Measurements from ENCODE around the gene EIF3L.
"Not testable (repeated sequence)": the region's sequence is repeated elsewhere in the genome, so short reads cannot be mapped to it uniquely, and the experiment has no call there.

EIF3L gene

DNA sequence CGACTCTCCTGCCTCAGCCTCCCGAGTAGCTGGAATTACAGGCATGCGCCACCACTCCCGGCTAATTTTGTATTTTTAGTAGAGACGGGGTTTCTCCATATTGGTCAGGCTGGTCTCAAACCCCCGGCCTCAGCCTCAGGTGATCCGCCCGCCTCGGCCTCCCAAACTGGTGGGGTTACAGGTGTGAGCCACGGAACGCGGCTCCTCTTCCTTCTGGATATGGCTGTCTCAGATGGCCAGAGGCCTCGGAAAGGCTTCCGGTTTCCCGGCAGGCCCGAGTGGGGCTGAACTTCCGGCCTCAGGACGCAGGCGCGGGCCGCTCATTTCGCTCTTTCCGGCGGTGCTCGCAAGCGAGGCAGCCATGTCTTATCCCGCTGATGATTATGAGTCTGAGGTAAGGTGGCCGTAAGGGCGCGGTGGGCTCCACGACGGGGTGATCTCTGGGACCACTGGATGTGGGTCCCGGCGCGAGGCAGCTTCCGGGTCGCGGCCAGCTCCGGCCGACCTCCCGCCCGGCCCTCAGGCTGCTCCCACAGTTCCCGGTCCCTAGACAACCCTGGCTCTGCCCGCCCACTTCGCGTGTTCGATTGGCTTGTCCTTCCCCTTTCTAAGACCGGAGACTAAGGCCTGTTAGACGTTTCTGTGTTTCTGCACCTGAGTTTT is at the start of gene EIF3L:
TSS of gene EIF3L (plus strand) at position 331 of the 663 bp plus-strand sequence. CDS start at position 362, 31 bp downstream.
- peak; percentile 78 to 83 for DNase-seq

DNA sequence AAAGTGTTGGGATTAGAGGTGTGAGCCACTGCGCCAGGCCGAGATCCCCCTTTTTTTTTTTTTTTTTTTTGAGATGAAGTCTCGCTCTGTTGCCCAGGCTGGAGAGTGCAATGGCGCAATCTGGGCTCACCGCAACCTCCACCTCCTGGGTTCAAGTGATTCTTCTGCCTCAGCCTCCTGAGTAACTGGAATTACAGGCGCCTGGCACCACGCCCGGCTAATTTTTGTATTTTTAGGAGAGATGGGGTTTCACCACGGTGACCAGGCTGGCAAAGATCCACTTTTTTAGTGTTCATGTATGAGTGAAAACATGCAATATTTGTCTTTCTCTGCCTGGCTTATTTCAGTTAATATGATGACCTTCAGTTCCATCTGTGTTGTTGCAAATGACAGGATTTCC is 49.2 kb upstream of the EIF3L start:
- DNase-seq: not testable (repeated sequence)

- no peak for DNase-seq
Observed at GRCh38 chr22:37801946-37802309, 47.3 kb upstream of the EIF3L start.

- DNase-seq: peak; percentile 6 to 23
Observed at GRCh38 chr22:37802310-37803194, 46.7 kb upstream of the EIF3L start.

DNA sequence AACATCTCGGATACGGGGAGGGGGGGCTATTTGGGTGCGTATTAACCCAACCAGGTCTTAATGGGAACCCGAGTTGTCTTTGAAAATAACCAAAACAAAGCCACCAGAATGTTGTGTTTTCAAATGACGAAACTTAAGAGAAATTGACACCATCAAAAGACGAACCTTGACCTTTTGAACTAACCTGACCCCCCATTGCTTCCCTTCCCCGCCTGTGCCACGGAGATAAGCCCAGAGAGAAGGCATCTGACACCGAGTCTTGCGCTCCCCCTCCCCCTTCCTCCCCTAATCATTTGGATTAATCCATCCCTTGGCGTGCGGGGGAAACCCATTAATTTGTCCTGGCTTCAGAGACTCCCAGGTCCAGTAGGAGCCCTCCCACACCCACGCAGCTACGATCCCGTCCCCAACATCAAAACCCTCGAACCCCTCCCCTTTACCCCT is 46.0 kb upstream of the EIF3L start:
- DNase-seq: no peak

GRCh38 chr22:37803639-37804351 is 45.4 kb upstream of the EIF3L start:
- DNase-seq: no peak

DNA sequence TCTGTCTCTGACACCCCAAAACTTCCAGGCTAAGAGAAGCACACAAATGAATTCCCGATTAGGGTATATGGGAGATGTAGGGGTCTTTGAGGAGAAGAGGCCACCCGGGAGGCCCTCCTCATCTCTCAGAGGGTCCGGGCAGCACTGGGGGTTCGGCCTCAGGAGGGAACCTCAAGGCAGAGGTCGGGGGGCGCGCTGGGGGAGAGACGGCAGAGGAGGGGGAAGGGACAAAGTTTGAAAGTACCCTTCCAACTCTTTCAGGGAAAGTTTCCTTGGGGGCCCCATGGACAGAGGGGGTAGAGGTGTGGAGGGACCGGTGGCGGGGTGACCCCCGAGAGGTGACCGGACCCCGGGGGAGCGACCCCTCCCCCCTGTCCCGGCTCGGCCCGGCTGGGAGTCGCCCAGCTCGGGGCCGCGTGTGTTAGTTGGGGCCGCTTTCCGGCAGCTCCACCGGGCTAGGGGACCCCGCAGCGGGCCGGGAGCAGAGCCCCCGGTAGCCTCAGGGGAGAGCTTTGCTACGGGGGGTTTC is 44.8 kb upstream of the EIF3L start:
- DNase-seq: no peak

- peak; percentile 62 to 78 for DNase-seq
Observed at GRCh38 chr22:37804881-37805809, 44.1 kb upstream of the EIF3L start.

DNA sequence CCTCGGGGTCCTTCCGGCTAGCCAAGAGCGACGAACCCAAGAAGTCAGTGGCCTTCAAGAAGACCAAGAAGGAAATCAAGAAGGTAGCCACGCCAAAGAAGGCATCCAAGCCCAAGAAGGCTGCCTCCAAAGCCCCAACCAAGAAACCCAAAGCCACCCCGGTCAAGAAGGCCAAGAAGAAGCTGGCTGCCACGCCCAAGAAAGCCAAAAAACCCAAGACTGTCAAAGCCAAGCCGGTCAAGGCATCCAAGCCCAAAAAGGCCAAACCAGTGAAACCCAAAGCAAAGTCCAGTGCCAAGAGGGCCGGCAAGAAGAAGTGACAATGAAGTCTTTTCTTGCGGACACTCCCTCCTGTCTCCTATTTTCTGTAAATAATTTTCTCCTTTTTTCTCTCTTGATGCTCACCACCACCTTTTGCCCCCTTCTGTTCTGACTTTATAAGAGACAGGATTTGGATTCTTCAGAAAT is 43.4 kb upstream of the EIF3L start:
- no peak for DNase-seq

- DNase-seq: no peak
Observed at GRCh38 chr22:37806409-37807333, 42.5 kb upstream of the EIF3L start.

DNA sequence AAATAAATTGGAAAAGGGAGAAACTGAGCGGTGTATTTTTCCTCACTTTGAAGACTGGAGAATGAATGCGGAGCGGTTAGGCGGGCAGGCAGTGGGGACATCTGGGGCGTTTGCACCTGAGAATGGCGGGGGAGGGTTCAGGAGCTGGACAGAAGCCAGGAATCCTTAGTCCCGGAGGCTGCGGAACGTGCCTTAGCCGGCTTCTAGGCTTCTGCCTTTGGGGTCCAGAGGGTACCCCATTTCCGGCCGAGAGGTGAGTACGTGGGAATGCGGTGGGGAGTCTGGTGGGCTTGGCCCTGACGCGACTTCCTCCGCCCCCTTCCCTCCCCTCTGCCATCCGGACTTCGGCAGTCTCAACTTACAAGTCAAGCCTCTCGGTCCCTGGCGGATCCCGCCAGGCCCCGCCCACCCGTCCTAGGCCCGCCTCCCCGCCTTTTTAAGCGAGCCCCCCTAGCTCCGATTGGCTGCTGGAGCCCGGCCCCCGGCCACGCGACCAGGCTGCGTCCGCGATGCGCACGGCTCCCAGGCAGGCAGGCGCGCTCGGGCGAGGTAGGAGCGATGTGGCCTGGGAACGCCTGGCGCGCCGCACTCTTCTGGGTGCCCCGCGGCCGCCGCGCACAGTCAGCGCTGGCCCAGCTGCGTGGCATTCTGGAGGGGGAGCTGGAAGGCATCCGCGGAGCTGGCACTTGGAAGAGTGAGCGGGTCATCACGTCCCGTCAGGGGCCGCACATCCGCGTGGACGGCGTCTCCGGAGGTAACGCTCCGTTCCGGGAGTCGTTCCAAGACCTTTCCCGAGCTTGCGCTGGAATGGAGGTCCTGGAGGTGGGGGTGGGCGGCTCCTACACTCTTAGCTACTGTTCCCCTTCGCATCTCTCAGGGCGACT is 41.6 kb upstream of the EIF3L start, which contains the start of gene GCAT:
TSS of gene GCAT (plus strand) at position 525 of the 884 bp plus-strand sequence. CDS start at position 559, 34 bp downstream.
- DNase-seq: peak; percentile 73 to 87

DNA sequence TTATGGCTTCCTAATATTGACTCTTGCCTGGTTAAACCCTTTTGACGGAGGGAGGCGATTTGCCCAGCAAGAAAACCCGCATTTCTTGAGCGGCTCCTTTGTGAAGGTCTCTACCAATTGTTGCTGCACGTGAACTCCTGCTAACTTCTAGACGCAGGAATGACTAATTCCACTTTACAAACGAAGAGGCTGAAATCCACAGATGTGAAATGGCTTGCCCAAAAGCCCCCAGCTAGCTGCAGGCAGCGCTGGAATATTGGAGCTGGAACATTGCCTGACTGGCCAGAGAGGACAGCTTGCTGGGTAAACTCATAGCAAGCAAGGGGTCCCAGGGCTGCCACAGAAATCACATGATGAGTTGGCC is 40.9 kb upstream of the EIF3L start:
- DNase-seq: no peak

- DNase-seq: no peak
Observed at GRCh38 chr22:37809672-37810333, 39.4 kb upstream of the EIF3L start.

DNA sequence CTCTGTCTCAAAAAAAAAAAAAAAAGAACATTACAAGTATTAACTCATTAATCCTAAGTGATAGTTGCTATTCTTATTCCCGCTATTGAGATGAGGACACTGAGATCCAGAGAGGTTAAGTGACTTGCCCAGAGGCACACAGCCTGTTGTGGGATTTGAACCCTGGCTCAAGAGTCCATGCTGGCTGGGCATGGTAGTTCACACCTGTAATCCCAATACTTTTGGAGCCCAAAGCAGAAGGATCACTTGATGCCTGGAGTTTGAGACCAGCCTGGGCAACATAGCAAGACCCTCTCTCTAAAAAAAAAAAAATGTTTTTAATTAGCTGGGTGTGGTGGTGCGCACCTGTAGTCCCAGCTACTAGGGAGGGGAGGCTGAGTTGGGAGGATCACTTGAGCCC is 37.4 kb upstream of the EIF3L start:
- DNase-seq: no peak

- DNase-seq: no peak
Observed at GRCh38 chr22:37812869-37813678, 36.1 kb upstream of the EIF3L start.

GRCh38 chr22:37815593-37815992 is 33.6 kb upstream of the EIF3L start:
- no peak for DNase-seq

DNA sequence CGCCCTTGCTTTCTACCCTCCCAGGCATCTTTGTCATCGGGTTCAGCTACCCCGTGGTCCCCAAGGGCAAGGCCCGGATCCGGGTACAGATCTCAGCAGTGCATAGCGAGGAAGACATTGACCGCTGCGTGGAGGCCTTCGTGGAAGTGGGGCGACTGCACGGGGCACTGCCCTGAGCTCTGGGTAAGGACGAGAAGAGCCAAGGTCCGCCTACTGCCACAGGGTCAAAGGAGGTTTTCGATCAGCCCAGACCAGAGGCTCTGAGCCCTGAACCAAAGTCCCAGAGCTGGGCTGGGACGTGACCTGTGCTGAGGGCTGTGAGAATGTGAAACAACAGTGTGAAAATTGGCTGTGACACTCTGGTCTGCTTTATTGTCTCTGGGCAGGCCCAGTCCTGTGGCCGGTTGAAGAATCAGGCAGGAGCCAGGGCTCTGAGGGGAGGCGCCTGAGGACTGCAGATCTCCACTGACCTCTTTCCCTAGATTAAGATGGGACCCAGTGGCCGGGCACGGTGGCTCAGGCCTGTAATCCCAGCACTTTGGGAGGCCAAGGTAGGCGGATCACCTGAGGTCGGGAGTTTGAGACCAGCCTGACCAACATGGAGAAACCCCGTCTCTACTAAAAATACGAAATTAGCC is 32.6 kb upstream of the EIF3L start:
- DNase-seq: no peak
